ENCODE data around the gene SMIM3.
"Not testable (repeated sequence)": the region's sequence is repeated elsewhere in the genome, so short reads cannot be mapped to it uniquely, and the experiment has no call there.

The SMIM3 gene

DNA sequence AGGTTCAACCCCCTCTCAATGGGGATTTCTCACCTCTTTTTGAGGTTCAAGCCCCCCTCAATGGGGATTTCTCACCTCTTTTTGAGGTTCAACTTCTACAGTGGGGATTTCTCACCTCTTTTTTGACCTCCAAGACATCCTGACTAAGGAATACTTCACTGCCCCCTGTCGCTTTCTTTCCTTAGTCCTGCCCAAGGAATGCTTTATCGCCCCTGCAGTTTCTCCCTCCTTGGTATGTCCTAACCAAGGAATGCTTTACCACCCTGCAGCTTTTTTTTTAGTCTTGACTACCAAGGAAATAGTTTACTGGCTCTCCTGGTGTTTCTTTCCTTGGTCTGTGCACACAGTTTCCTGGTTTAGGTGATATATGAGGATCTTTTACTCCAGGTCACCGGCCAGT lies 58.1 kb downstream of the SMIM3 start:
- TF ChIP-seq, protein P1, sequence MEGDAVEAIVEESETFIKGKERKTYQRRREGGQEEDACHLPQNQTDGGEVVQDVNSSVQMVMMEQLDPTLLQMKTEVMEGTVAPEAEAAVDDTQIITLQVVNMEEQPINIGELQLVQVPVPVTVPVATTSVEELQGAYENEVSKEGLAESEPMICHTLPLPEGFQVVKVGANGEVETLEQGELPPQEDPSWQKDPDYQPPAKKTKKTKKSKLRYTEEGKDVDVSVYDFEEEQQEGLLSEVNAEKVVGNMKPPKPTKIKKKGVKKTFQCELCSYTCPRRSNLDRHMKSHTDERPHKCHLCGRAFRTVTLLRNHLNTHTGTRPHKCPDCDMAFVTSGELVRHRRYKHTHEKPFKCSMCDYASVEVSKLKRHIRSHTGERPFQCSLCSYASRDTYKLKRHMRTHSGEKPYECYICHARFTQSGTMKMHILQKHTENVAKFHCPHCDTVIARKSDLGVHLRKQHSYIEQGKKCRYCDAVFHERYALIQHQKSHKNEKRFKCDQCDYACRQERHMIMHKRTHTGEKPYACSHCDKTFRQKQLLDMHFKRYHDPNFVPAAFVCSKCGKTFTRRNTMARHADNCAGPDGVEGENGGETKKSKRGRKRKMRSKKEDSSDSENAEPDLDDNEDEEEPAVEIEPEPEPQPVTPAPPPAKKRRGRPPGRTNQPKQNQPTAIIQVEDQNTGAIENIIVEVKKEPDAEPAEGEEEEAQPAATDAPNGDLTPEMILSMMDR (IDR thresholded peaks at IDR 0.05; ENCODE audit: poor library complexity, severe bottlenecking), result no peak
- DNase-seq (ENCODE audit: low spot score) (no peak), ATAC-seq (ENCODE audit: low read depth) (no peak)
- Histone ChIP-seq H3K27me3 (ENCODE audit: insufficient read depth, poor library complexity, severe bottlenecking) (peaks cover 8% of the 10 kb centered on the region), H3K4me3 (ENCODE audit: severe bottlenecking) (no peak overlapping the region), H3K9me3 (ENCODE audit: severe bottlenecking) (peaks cover 17% of the 10 kb centered on the region), H3K27ac (ENCODE audit: poor library complexity, severe bottlenecking) (no peak overlapping the region), H3K36me3 (ENCODE audit: low read depth) (no peaks in the 10 kb centered on the region), H3K4me1 (ENCODE audit: insufficient read depth, poor library complexity, severe bottlenecking) (peaks cover 3% of the 10 kb centered on the region)

DNA sequence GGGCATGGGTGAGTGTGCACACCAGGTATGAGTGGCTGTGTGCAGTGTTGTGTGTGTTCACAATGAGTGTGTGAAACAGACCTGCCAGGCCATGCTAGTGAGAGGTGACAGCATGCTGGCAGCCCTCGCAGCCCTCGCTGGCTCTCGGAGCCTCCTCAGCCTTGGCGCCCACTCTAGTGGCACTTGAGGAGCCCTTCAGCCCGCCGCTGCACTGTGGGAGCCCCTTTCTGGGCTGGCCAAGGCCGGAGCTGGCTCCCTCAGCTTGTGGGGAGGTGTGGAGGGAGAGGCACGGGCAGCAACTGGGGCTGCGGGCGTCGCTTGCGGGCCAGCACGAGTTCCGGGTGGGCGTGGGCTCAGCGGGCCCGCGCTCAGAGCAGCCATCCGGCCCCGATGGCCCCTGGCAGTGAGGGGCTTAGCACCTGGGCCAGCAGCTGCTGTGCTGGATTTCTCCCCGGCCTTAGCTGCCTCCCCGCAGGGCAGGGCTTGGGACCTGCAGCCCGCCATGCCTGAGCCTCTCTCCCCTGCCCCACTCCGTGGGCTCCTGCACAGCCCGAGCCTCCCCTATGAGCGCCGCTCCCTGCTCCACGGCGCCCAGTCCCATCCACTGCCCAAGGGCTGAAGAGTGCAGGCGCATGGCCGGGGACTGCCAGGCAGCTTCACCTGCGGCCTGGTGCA lies 66.8 kb downstream of the SMIM3 start:
- H3K4me3 ChIP-seq (ENCODE audit: severe bottlenecking); ATAC-seq (ENCODE audit: low read depth); H3K27ac ChIP-seq (ENCODE audit: poor library complexity, severe bottlenecking); H3K9me3 ChIP-seq (ENCODE audit: severe bottlenecking); H3K4me1 ChIP-seq (ENCODE audit: insufficient read depth, poor library complexity, severe bottlenecking); DNase-seq (ENCODE audit: low spot score); H3K36me3 ChIP-seq (ENCODE audit: low read depth); H3K27me3 ChIP-seq (ENCODE audit: insufficient read depth, poor library complexity, severe bottlenecking): not testable (repeated sequence)

DNA sequence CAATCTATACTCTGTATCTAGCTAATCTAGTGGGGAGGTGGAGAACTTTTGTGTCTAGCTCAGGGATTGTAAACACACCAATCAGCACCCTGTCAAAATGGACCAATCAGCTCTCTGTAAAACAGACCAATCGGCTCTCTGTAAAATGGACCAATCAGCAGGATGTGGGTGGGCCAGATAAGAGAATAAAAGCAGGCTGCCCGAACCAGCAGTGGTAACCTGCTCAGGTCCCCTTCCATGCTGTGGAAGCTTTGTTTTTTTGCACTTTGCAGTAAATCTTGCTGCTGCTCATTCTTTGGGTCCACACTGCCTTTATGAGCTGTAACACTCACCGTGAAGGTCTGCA lies 67.7 kb downstream of the SMIM3 start, which contains the start of gene IRGM:
IRGM (plus strand) TSS at position 214 of the 346 bp plus-strand sequence. CDS start 1,603 bp downstream, outside the sequence.
- H3K9me3 ChIP-seq (ENCODE audit: severe bottlenecking); H3K4me3 ChIP-seq (ENCODE audit: severe bottlenecking); H3K27me3 ChIP-seq (ENCODE audit: insufficient read depth, poor library complexity, severe bottlenecking); ATAC-seq (ENCODE audit: low read depth); DNase-seq (ENCODE audit: low spot score); H3K27ac ChIP-seq (ENCODE audit: poor library complexity, severe bottlenecking); H3K4me1 ChIP-seq (ENCODE audit: insufficient read depth, poor library complexity, severe bottlenecking); H3K36me3 ChIP-seq (ENCODE audit: low read depth): not testable (repeated sequence)
